Measurements from ENCODE around the gene NDP.

Gene NDP, protein sequence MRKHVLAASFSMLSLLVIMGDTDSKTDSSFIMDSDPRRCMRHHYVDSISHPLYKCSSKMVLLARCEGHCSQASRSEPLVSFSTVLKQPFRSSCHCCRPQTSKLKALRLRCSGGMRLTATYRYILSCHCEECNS

DNA sequence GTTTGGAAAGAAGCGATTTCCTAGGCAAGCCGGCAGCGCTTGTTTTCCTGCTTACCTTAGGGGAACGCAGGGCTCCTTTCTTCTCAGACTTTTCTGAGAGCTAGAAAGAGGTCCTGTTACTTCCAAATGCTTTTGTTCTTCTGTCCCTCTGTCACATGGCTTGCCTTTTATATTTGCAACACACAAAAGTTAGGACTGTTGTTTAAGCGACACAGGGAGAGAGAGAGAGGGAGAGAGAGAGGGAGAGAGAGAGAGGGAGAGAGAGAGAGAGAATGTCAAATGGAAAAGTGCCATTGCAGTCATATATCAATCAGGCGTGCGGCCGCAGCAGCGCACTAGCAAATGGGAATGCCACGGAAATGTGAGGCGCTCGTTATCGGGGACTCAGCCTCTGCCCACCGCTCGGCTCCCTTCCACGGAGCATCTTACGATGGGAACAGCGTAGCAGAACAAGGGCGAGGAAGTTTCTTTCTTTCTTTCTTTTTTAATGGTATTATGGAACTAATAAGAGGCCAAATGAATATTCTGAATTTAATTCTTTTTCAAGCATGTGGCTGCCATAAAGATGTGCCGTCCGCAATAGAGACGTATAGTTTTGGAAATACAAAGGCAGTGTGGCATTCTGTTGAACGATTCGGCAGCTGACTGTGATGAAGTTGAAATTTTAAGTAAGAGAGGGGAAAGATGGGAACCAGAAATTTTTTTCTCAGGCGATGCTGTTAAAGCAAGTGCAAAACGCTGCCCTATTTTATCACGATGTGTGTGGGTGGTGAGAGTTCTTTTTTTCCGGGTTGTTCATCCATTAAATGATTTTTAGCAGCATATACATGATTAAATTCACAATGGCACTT, at the start of gene NDP:
NDP (minus strand) TSS at position 142 of the 851 bp plus-strand sequence. CDS start 14,745 bp downstream, outside the sequence.
- Histone ChIP-seq H3K27me3 (replicated peaks; ENCODE audit: control insufficient read depth, insufficient read depth, low read length) (no peaks in the 10 kb centered on the region), H3K36me3 (ENCODE audit: control insufficient read depth, insufficient read depth, low read length) (no peaks in the 10 kb centered on the region), H3K4me3 (replicated peaks; ENCODE audit: low read depth, low read length) (no peak within 1 kb of the TSS)
- no peak for DNase-seq (ENCODE audit: extremely low read depth, insufficient read length)
- TF ChIP-seq, protein P1, sequence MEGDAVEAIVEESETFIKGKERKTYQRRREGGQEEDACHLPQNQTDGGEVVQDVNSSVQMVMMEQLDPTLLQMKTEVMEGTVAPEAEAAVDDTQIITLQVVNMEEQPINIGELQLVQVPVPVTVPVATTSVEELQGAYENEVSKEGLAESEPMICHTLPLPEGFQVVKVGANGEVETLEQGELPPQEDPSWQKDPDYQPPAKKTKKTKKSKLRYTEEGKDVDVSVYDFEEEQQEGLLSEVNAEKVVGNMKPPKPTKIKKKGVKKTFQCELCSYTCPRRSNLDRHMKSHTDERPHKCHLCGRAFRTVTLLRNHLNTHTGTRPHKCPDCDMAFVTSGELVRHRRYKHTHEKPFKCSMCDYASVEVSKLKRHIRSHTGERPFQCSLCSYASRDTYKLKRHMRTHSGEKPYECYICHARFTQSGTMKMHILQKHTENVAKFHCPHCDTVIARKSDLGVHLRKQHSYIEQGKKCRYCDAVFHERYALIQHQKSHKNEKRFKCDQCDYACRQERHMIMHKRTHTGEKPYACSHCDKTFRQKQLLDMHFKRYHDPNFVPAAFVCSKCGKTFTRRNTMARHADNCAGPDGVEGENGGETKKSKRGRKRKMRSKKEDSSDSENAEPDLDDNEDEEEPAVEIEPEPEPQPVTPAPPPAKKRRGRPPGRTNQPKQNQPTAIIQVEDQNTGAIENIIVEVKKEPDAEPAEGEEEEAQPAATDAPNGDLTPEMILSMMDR (IDR thresholded peaks at IDR 0.05; ENCODE audit: insufficient read depth, low read length, poor library complexity, severe bottlenecking), result no peak

DNA sequence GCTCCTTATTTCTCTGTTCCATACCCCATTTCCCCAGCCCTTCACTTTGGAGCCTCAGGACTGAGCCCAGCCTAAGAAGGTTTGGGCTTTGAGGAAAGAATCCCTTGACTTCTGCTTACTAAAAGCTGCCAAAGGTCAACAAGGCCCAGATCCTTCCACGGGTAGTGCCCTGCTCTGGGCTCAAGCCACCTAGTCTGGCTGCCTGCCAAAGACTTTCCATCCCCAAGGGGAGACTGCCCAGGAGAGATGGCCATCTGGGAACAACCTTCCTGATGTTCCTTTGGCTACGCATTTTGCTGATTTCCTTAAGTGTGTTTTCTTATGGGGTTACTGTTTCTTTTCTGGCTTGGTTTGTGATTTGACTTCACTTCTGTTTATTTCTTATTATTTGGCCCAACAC, 49.8 kb upstream of the NDP start:
- no peak overlapping the region for H3K4me3 ChIP-seq (replicated peaks; ENCODE audit: low read depth, low read length)
- no peaks in the 10 kb centered on the region for H3K27me3 ChIP-seq (replicated peaks; ENCODE audit: control insufficient read depth, insufficient read depth, low read length)
- no peak for DNase-seq (ENCODE audit: extremely low read depth, insufficient read length)
- TF ChIP-seq, protein P1 (IDR thresholded peaks at IDR 0.05; ENCODE audit: insufficient read depth, low read length, poor library complexity, severe bottlenecking), result no peak
- no peaks in the 10 kb centered on the region for H3K36me3 ChIP-seq (ENCODE audit: control insufficient read depth, insufficient read depth, low read length)

DNA sequence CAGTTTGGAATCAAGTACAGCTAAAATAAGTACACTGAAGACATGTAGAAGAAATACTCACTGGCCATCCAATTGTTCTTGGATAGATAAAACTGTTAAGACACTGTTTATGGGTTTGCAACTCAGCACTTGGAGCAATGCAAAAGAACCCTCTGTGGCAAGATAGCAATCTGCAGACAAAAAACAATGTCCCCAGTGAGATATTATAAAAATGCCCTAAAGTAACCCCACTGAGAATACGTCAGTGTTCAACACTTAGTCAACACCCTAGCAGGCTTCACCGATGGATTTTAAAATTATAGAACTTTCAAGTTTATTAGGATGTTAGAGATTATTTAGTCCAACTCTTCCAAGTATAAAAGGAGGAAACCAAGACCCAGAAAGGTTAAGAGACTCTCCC, 47.5 kb upstream of the NDP start:
- Histone ChIP-seq H3K36me3 (ENCODE audit: control insufficient read depth, insufficient read depth, low read length) (no peaks in the 10 kb centered on the region), H3K27me3 (replicated peaks; ENCODE audit: control insufficient read depth, insufficient read depth, low read length) (no peaks in the 10 kb centered on the region), H3K4me3 (replicated peaks; ENCODE audit: low read depth, low read length) (no peak overlapping the region)
- DNase-seq (ENCODE audit: extremely low read depth, insufficient read length), result no peak
- TF ChIP-seq, protein P1 (IDR thresholded peaks at IDR 0.05; ENCODE audit: insufficient read depth, low read length, poor library complexity, severe bottlenecking), result no peak

DNA sequence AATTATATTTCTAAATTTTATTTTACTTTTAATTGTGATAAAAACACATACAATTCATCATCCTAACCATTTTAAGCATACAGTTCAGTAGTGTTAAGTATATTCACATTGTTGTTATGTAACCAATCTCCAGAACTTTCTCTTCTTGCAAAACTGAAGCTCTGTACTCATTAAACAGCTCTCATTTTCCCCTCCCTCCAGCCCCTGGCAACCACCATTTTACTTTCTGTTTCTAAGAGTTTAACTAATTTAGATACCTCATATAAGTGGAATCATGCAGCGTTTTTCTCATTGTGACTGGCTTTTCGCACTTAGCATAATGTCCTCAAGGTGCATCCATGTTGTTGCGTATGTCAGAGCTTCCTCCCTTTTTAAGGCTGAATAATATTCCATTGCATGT, 46.7 kb upstream of the NDP start:
- TF ChIP-seq, protein P1 (IDR thresholded peaks at IDR 0.05; ENCODE audit: insufficient read depth, low read length, poor library complexity, severe bottlenecking), result no peak
- DNase-seq (ENCODE audit: extremely low read depth, insufficient read length), result no peak
- Histone ChIP-seq H3K27me3 (replicated peaks; ENCODE audit: control insufficient read depth, insufficient read depth, low read length) (no peaks in the 10 kb centered on the region), H3K36me3 (ENCODE audit: control insufficient read depth, insufficient read depth, low read length) (no peaks in the 10 kb centered on the region), H3K4me3 (replicated peaks; ENCODE audit: low read depth, low read length) (no peak overlapping the region)

DNA sequence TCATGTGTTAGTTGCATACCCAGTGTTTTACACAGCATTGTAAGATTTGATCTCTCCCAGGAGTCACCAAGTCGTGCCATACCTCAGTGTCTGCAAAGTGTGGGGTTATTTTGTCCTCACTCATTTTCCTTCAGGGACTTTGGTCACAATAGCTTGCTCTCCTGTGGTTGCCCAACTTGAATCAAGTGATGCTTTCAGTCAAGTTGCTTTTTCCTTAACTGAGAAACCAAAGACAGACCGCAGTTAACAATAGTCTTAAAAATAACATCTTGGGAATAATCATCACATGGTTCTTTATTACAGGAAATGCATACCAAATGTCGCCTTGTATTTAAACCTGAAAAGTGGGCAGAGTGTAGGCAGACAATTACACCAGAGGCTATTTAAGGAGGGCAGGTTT, 44.5 kb upstream of the NDP start:
- TF ChIP-seq, protein P1 (IDR thresholded peaks at IDR 0.05; ENCODE audit: insufficient read depth, low read length, poor library complexity, severe bottlenecking), result no peak
- H3K36me3 ChIP-seq (ENCODE audit: control insufficient read depth, insufficient read depth, low read length), result no peaks in the 10 kb centered on the region
- no peaks in the 10 kb centered on the region for H3K27me3 ChIP-seq (replicated peaks; ENCODE audit: control insufficient read depth, insufficient read depth, low read length)
- no peak for DNase-seq (ENCODE audit: extremely low read depth, insufficient read length)
- no peak overlapping the region for H3K4me3 ChIP-seq (replicated peaks; ENCODE audit: low read depth, low read length)

Data from GM06990 (cell line).